Chondrocyte (in vitro differentiated cells): ENCODE data around the gene CEP41. TPM values are rescaled to one million over a fixed set of nuclear protein-coding genes. Genes with fewer than 3 reads are reported as not detected.

Experiments
- DNase-seq: peaks from one replicate; pipeline ENCODE4 v3.0.0; 2021; ENCODE audit warnings: mixed read lengths, low spot score
- H3K27ac Mint-ChIP-seq: one replicate; pipeline ENCODE4 v1.8.0; 2021; ENCODE audit warnings: mild to moderate bottlenecking, moderate library complexity, mixed read lengths; ENCODE audit not compliant: unreplicated experiment
- H3K27me3 Mint-ChIP-seq: 2 replicates; pipeline ENCODE4 v1.8.0; 2021; ENCODE audit warnings: low read depth, mixed read lengths
- H3K36me3 Mint-ChIP-seq: 2 replicates; pipeline ENCODE4 v1.8.0; 2021; ENCODE audit warnings: low read depth, mixed read lengths
- H3K4me1 Mint-ChIP-seq: 2 replicates; pipeline ENCODE4 v1.8.0; 2021; ENCODE audit warnings: low read depth, mild to moderate bottlenecking, mixed read lengths
- H3K4me3 Mint-ChIP-seq: one replicate; pipeline ENCODE4 v1.8.0; 2021; ENCODE audit warnings: mild to moderate bottlenecking, moderate library complexity, mixed read lengths; ENCODE audit not compliant: unreplicated experiment
- H3K9me3 Mint-ChIP-seq: 2 replicates; pipeline ENCODE4 v1.8.0; 2021; ENCODE audit warnings: low read depth, mixed read lengths
- total RNA-seq: library from RNA; stranded (reverse); gene quantifications from 3 replicates; pipeline ENCODE4 v1.2.1, GENCODE V29; 2021
- TF ChIP-seq, protein P1 (sequence below): fragments of 200-600 bp; sonication (generic); IDR thresholded peaks from 2 replicates; pipeline ENCODE4 v1.5.0; 2021; ENCODE audit warnings: antibody characterized with exemption, mild to moderate bottlenecking, moderate library complexity

The CEP41 gene
- total RNA-seq, 1 donor from 2014 or later: 10.3 TPM

GRCh38 chr7:130350945-130351790 lies 89.6 kb downstream of the CEP41 start:
- no peaks in the 10 kb centered on the region for H3K27me3 Mint-ChIP-seq
- TF ChIP-seq, protein P1, sequence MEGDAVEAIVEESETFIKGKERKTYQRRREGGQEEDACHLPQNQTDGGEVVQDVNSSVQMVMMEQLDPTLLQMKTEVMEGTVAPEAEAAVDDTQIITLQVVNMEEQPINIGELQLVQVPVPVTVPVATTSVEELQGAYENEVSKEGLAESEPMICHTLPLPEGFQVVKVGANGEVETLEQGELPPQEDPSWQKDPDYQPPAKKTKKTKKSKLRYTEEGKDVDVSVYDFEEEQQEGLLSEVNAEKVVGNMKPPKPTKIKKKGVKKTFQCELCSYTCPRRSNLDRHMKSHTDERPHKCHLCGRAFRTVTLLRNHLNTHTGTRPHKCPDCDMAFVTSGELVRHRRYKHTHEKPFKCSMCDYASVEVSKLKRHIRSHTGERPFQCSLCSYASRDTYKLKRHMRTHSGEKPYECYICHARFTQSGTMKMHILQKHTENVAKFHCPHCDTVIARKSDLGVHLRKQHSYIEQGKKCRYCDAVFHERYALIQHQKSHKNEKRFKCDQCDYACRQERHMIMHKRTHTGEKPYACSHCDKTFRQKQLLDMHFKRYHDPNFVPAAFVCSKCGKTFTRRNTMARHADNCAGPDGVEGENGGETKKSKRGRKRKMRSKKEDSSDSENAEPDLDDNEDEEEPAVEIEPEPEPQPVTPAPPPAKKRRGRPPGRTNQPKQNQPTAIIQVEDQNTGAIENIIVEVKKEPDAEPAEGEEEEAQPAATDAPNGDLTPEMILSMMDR: no peak
- H3K27ac Mint-ChIP-seq: peak overlapping the region; percentile 45
- H3K4me3 Mint-ChIP-seq: no peak overlapping the region
- DNase-seq: no peak
- H3K4me1 Mint-ChIP-seq: peaks cover 50% of the 10 kb centered on the region
- no peaks in the 10 kb centered on the region for H3K9me3 Mint-ChIP-seq
- H3K36me3 Mint-ChIP-seq: no peaks in the 10 kb centered on the region

DNA sequence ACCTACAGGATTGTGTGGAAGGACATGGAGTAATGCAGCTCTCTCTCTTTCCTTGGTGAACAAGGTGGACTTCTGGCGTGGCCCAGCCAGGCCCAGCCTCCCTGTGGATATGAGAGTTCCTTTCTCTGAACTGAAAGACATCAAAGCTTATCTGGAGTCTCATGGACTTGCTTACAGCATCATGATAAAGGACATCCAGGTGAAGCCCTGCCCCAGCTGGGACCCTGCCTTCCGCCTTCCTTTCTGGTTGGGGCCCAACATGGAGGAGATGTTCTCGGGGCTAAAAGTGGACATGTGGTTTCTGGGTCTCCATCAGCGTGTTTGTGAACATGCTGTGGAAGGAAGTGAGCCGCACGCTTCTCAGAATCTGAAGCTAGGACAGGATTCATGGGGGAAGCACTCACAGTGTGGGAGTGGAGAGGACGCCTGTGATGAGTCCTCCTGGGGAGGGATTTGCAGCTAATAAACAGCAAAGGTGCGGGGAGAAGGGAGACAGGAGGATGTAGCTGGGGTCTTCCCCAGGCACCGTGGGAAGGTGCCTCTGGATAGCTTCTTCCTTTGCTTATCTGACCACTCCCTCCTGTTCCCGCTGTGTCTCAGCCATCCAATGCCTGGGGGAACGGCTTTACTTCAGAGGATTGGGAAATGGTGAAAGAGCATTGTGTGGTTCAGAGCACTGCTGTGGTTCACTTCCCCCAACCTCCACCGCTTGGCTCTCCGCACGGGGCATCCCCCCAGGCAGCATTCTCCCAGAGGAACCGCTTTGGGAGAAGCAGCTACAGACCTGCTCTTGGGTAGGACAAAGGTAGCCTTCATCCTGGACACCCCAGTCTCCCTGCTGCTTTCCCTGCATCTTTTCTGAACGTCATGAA lies 90.7 kb downstream of the CEP41 start:
- Mint-ChIP-seq H3K36me3 (no peaks in the 10 kb centered on the region), H3K27ac (no peak overlapping the region), H3K4me1 (peaks cover 44% of the 10 kb centered on the region), H3K4me3 (no peak overlapping the region), H3K9me3 (no peaks in the 10 kb centered on the region), H3K27me3 (no peaks in the 10 kb centered on the region)
- TF ChIP-seq, protein P1: no peak
- no peak for DNase-seq

GRCh38 chr7:130346941-130347340 lies 93.9 kb downstream of the CEP41 start:
- Mint-ChIP-seq H3K36me3 (no peaks in the 10 kb centered on the region), H3K27ac (no peak overlapping the region), H3K4me1 (peaks cover 26% of the 10 kb centered on the region), H3K27me3 (no peaks in the 10 kb centered on the region), H3K4me3 (no peak overlapping the region), H3K9me3 (no peaks in the 10 kb centered on the region)
- DNase-seq: no peak
- TF ChIP-seq, protein P1: no peak

GRCh38 chr7:130346177-130346905 lies 94.5 kb downstream of the CEP41 start:
- Mint-ChIP-seq H3K27me3 (no peaks in the 10 kb centered on the region), H3K27ac (no peak overlapping the region), H3K4me1 (peaks cover 20% of the 10 kb centered on the region), H3K4me3 (no peak overlapping the region), H3K36me3 (no peaks in the 10 kb centered on the region), H3K9me3 (no peaks in the 10 kb centered on the region)
- no peak for DNase-seq
- TF ChIP-seq, protein P1: no peak

- Mint-ChIP-seq H3K4me3 (no peak overlapping the region), H3K9me3 (no peaks in the 10 kb centered on the region)
- TF ChIP-seq, protein P1: no peak
These were observed 95.1 kb downstream of the CEP41 start for GRCh38 chr7:130345725-130346124.

More at GRCh38 chr7:130345725-130346124, 95.1 kb downstream of the CEP41 start:
- H3K27me3 Mint-ChIP-seq: no peaks in the 10 kb centered on the region
- H3K27ac Mint-ChIP-seq: no peak overlapping the region
- H3K36me3 Mint-ChIP-seq: no peaks in the 10 kb centered on the region
- peaks cover 14% of the 10 kb centered on the region for H3K4me1 Mint-ChIP-seq
- no peak for DNase-seq
